OCI-LY3 (cell line): Measurements from ENCODE around the gene VDAC1.

Experiments
- CTCF ChIP-seq: fragments of 200-600, 300-600 bp; sonication (generic); IDR thresholded peaks from 2 replicates; pipeline ENCODE4 v1.5.1; 2014; ENCODE audit warnings: antibody characterized with exemption, low read length, low read depth
- EZH2phosphoT487 ChIP-seq: fragments of 200-600 bp; shearing (Covaris generic); IDR thresholded peaks from 2 replicates; pipeline ENCODE4 v1.6.1; 2018; ENCODE audit warnings: antibody characterized with exemption, mixed run types, low read depth

- no peak for TF ChIP-seq CTCF
- TF ChIP-seq EZH2phosphoT487 = no peak
Observed at GRCh38 chr5:133969654-133970324, 35.0 kb downstream of the VDAC1 start.
